ENCODE data around the gene FAM210A.

GRCh38 chr18:13696961-13697360 is 29.4 kb downstream of the FAM210A start:
- TF ChIP-seq, protein P1, sequence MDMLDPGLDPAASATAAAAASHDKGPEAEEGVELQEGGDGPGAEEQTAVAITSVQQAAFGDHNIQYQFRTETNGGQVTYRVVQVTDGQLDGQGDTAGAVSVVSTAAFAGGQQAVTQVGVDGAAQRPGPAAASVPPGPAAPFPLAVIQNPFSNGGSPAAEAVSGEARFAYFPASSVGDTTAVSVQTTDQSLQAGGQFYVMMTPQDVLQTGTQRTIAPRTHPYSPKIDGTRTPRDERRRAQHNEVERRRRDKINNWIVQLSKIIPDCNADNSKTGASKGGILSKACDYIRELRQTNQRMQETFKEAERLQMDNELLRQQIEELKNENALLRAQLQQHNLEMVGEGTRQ (CRISPR knock-in tag; IDR thresholded peaks at IDR 0.05), result no peak
- no peak for TF ChIP-seq CTCF (IDR thresholded peaks at IDR 0.05)
- no peak for TF ChIP-seq IRF1 (CRISPR knock-in tag; IDR thresholded peaks at IDR 0.05)
- TF ChIP-seq, protein P2, sequence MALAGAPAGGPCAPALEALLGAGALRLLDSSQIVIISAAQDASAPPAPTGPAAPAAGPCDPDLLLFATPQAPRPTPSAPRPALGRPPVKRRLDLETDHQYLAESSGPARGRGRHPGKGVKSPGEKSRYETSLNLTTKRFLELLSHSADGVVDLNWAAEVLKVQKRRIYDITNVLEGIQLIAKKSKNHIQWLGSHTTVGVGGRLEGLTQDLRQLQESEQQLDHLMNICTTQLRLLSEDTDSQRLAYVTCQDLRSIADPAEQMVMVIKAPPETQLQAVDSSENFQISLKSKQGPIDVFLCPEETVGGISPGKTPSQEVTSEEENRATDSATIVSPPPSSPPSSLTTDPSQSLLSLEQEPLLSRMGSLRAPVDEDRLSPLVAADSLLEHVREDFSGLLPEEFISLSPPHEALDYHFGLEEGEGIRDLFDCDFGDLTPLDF (CRISPR knock-in tag; IDR thresholded peaks at IDR 0.05), result no peak
- TF ChIP-seq JUN (CRISPR knock-in tag; IDR thresholded peaks at IDR 0.05), result no peak
- no peak for TF ChIP-seq ZMAT4 (CRISPR knock-in tag; IDR thresholded peaks at IDR 0.05)
- TF ChIP-seq, protein P3, sequence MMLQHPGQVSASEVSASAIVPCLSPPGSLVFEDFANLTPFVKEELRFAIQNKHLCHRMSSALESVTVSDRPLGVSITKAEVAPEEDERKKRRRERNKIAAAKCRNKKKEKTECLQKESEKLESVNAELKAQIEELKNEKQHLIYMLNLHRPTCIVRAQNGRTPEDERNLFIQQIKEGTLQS (CRISPR knock-in tag; conservative IDR thresholded peaks at IDR 0.05), result no peak
- no peak for TF ChIP-seq PRRX2 (CRISPR knock-in tag; IDR thresholded peaks at IDR 0.05)
